Measurements from ENCODE around the gene PDSS2.
"Not testable (repeated sequence)": the region's sequence is repeated elsewhere in the genome, so short reads cannot be mapped to it uniquely, and the experiment has no call there.

The PDSS2 gene

GRCh38 chr6:107209406-107210305 lies 249.7 kb downstream of the PDSS2 start:
- no peak overlapping the region for H3K4me3 ChIP-seq (ENCODE audit: low read depth, low read length)

GRCh38 chr6:107207251-107207873 lies 252.0 kb downstream of the PDSS2 start:
- TF ChIP-seq CTCF (IDR thresholded peaks at IDR 0.05; ENCODE audit: borderline replicate concordance, insufficient read depth, low read depth, low read length), result no peak
- H3K4me3 ChIP-seq (ENCODE audit: low read depth, low read length), result no peak overlapping the region

More at GRCh38 chr6:107209406-107210305, 249.7 kb downstream of the PDSS2 start:
- no peak for TF ChIP-seq CTCF (IDR thresholded peaks at IDR 0.05; ENCODE audit: borderline replicate concordance, insufficient read depth, low read depth, low read length)

- TF ChIP-seq CTCF (IDR thresholded peaks at IDR 0.05; ENCODE audit: borderline replicate concordance, insufficient read depth, low read depth, low read length), result no peak
- no peak overlapping the region for H3K4me3 ChIP-seq (ENCODE audit: low read depth, low read length)
Observed at GRCh38 chr6:107205058-107205998, 254.0 kb downstream of the PDSS2 start.

GRCh38 chr6:107202876-107203468 lies 256.4 kb downstream of the PDSS2 start:
- TF ChIP-seq CTCF (IDR thresholded peaks at IDR 0.05; ENCODE audit: borderline replicate concordance, insufficient read depth, low read depth, low read length), result no peak
- no peak overlapping the region for H3K4me3 ChIP-seq (ENCODE audit: low read depth, low read length)

- H3K4me3 ChIP-seq (ENCODE audit: low read depth, low read length), result no peak overlapping the region
- TF ChIP-seq CTCF (IDR thresholded peaks at IDR 0.05; ENCODE audit: borderline replicate concordance, insufficient read depth, low read depth, low read length), result no peak
Observed at GRCh38 chr6:107198631-107199416, 260.5 kb downstream of the PDSS2 start.

- TF ChIP-seq CTCF (IDR thresholded peaks at IDR 0.05; ENCODE audit: borderline replicate concordance, insufficient read depth, low read depth, low read length), result no peak
- no peak overlapping the region for H3K4me3 ChIP-seq (ENCODE audit: low read depth, low read length)
Observed at GRCh38 chr6:107196152-107196551, 263.2 kb downstream of the PDSS2 start.

GRCh38 chr6:107194723-107195122 lies 264.6 kb downstream of the PDSS2 start:
- not testable (repeated sequence) for H3K4me3 ChIP-seq (ENCODE audit: low read depth, low read length)
